ENCODE data around the gene SAMHD1.

Gene SAMHD1

GRCh38 chr20:36988494-36988966, 37.0 kb upstream of the SAMHD1 start:
- TF ChIP-seq CTCF (conservative IDR thresholded peaks at IDR 0.05): no peak
- H3K27ac ChIP-seq: peak overlapping the region; percentile 27

- TF ChIP-seq CTCF (conservative IDR thresholded peaks at IDR 0.05): no peak
- no peak overlapping the region for H3K27ac ChIP-seq
Measured at GRCh38 chr20:36984257-36984638, 32.7 kb upstream of the SAMHD1 start.

GRCh38 chr20:36975099-36975818, 23.8 kb upstream of the SAMHD1 start:
- H3K27ac ChIP-seq: no peak overlapping the region
- TF ChIP-seq CTCF (conservative IDR thresholded peaks at IDR 0.05): no peak

DNA sequence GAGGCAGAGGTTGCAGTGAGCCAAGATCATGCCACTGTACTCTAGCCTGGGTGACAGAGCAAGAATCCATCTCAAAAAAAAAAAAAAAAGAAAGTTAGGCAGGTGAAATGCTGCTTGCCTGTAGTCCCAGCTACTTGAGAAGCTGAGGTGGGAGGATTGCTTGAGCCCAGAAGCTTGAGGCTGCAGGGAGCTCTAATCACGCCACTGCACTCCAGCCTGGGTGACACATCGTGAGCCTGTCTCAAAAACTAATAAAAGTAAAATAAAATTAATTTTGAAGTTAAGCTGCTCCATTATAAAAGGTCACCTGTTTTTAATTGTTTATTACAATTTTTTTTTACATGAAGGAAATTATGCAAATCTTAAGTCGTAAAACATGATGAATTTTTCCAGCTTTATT, 23.2 kb upstream of the SAMHD1 start:
- no peak for TF ChIP-seq CTCF (conservative IDR thresholded peaks at IDR 0.05)
- no peak overlapping the region for H3K27ac ChIP-seq

- H3K27ac ChIP-seq: no peak overlapping the region
Measured at GRCh38 chr20:36971103-36971502, 19.6 kb upstream of the SAMHD1 start.

GRCh38 chr20:36969478-36970186, 18.1 kb upstream of the SAMHD1 start:
- no peak overlapping the region for H3K27ac ChIP-seq
- no peak for TF ChIP-seq CTCF (conservative IDR thresholded peaks at IDR 0.05)

More at GRCh38 chr20:36971103-36971502, 19.6 kb upstream of the SAMHD1 start:
- TF ChIP-seq CTCF (conservative IDR thresholded peaks at IDR 0.05): no peak

DNA sequence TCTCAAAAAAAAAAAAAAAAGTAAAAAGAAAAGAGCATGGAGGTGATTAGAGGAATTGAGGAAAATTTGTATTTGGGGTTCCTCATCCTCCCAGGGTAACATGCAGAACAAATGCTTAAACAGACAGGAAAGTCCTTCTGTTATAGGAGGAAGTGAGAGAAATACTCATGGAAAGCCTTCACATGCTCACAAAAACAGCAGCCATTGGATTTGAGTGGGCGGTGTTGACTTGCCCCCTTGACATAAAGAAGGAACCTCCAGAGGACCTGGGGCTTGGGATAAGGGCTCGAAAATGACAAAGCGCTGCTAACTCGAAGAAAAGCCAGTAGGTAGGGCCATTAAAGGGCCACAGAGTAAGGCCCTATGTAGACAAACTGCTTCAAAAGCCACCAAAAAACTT, 17.5 kb upstream of the SAMHD1 start:
- TF ChIP-seq CTCF (conservative IDR thresholded peaks at IDR 0.05): no peak

More for the DNA sequence above, 17.5 kb upstream of the SAMHD1 start:
- H3K27ac ChIP-seq: no peak overlapping the region
